ENCODE measurements around the gene TNRC6B.
"Not testable (repeated sequence)": the region's sequence is repeated elsewhere in the genome, so short reads cannot be mapped to it uniquely, and the experiment has no call there.

The TNRC6B gene

GRCh38 chr22:40211476-40212054 lies 33.8 kb downstream of the TNRC6B start:
- DNase-seq (ENCODE audit: low read depth in 2 of 2) = no peak

GRCh38 chr22:40212121-40212520 lies 34.4 kb downstream of the TNRC6B start:
- no peak for DNase-seq (ENCODE audit: low read depth in 2 of 2)

DNA sequence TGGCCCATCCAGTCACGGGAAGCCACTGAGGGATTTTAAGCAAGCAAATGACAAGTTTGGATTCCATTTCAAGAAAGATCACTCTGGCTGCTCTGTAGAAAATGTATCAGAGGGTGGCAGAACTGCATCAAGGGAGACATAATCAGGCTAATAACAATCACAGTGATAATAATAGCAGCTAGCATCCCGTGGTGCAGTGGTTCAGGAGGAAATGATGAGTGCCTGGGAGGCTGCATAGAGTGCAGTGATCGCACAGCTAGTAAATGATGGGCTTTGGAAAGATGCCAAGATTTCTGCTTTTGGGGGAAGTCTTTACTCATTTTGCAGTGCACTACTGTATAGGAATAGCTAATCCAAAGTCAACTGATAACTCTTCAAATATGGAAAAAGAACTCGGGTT lies 35.8 kb downstream of the TNRC6B start:
- no peak for DNase-seq (ENCODE audit: low read depth in 2 of 2)

DNA sequence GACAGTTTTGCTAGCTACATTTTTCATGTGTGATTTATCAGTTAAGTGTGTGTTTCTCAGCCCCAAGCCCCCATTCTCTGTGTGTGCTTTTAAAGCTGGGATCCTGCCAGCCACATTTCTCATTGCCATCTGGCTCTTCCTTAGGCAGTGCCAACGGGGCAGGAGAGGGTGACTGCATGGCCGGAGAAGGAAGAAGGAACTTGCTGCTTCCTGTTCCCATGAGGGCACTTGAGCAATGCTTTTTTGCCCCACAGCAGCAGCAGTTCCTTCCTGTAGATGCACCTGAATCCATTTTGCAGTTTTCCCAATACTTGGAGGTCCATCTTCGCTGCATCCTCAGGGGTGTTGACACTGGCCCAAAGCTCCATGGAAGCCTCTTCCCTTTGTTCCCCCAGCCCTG lies 37.5 kb downstream of the TNRC6B start:
- no peak for DNase-seq (ENCODE audit: low read depth in 2 of 2)

DNA sequence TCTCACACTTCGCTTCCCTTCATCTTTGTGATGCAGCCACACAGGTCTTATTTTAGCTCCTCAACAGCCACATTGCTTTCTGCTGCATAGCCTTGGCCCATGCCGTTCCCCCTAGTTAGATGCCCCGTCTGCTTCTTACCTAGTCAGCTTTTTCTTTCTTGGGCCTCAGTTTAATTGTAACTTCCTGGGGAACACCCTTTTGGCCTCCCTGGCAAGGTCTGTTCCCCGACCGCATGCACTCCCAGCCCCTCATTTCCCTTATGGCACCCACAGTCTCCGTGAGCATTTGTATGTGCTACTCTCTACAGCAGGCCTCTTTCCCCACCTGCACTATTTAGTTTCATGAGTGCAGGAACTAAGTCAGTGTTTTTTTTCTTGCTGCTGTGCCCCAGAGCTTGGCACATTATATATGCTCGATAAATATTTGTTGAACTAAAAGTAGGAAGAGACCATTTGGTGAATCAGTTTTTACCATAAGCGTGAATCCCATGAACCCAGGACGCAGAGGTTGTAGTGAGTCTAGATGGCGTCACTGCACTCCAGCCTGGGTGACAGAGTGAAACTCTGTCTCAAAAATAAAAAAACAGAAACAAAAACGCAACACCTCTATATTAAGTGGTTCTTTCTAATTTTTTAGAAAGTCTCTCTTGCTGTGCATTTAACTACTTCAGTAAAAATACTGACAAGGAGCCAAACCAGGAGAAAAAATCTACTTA lies 38.5 kb downstream of the TNRC6B start:
- no peak for DNase-seq (ENCODE audit: low read depth in 2 of 2)

- DNase-seq (ENCODE audit: low read depth in 2 of 2) = no peak
Measured at GRCh38 chr22:40218152-40218551, 40.4 kb downstream of the TNRC6B start.

- DNase-seq (ENCODE audit: low read depth in 2 of 2) = no peak
Measured at GRCh38 chr22:40218723-40219294, 41.1 kb downstream of the TNRC6B start.

DNA sequence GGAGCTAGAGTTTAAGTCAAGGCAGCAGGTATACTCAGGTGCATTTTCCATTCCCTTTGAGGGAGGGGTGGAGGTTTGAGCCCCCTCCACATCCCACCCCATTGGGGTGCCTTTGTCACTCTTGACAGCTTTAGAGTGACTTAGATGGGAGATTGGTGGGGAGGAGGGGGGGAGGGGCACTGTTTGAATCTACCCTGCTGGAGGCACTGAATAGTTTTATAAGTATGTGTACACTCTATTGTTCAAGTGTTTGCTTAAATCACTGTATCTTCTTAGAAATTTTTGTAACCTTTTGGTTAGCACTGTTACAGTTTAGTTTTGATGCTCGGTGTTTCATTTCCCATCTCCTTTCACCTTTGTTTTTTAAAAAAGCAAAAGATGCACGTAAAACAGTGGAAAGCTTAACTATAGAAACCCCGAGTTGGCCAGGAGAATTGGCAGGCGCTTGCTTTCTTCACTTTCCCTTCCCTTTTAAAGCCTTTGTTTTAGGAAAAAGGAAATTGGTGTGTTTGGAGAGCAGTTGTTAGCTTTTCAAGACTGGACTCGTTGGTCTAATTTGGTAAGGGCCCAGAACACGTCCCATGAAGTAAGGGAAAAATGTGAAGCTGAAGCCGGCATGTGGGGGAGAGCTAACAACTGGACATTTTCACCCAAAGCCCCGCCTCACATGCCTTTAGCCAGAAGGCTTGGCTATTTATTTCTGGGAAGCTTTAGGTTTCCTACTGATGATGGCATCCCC lies 42.8 kb downstream of the TNRC6B start:
- no peak for DNase-seq (ENCODE audit: low read depth in 2 of 2)

- DNase-seq (ENCODE audit: low read depth in 2 of 2) = no peak
Measured at GRCh38 chr22:40221055-40221414, 43.3 kb downstream of the TNRC6B start.

- DNase-seq (ENCODE audit: low read depth in 2 of 2) = not testable (repeated sequence)
Measured at GRCh38 chr22:40222979-40223378, 45.3 kb downstream of the TNRC6B start.

DNA sequence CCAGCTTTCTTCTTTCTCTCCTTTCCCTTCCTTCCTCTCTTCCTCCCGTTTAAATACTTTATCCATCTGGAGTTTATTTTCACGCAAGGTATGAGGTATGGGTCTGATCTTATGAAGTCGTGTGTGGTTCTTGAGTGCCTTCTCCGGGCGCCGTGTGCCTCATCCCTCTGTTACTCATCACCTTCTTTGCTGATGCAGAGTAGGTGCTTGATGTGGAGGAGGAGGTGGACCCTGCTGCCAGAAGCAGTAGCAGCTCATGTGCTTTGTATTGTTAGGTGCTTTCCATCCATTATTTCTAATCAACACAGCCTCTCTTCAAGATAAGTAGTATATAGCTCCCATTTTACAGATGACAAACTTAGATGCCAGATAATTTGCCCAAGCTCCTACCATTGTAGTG lies 47.0 kb downstream of the TNRC6B start:
- no peak for DNase-seq (ENCODE audit: low read depth in 2 of 2)

DNA sequence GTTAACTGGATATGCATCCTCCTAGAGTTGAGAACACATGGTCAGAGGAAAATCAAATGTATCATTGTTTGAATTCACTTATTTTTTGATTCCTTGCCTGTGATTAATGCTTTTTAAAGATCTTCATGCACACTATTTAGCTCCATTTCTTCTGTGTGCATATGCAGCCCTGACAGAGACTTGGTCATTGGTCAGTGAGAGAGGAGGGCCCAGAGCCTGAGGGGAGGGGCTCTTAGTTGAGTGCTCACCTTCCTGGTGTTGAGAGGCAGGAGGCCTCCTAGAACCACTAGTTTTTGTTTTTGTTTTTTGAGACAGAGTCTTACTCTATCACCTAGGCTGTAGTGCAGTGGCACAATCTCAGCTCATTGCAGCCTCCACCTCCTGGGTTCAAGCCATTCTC lies 48.9 kb downstream of the TNRC6B start:
- DNase-seq (ENCODE audit: low read depth in 2 of 2) = no peak

GRCh38 chr22:40231618-40232313 lies 54.0 kb downstream of the TNRC6B start:
- no peak for DNase-seq (ENCODE audit: low read depth in 2 of 2)

DNA sequence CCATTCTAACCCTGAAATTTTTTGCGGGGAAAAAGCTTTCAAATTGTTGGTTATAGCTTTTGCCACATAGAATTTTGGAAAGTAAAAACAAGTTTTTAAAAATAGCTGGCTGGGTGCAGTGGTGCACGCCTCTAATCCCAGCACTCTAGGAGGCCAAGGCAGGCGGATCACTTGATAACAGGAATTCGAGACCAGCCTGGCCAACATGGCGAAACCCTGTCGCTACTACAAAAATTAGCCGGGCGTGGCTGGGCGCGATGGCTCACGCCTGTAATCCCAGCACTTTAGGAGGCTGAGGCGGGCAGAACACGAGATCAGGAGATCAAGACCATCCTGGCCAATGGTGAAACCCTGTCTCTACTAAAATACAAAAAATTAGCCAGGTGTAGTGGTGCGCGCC lies 54.9 kb downstream of the TNRC6B start:
- no peak for DNase-seq (ENCODE audit: low read depth in 2 of 2)

GRCh38 chr22:40233886-40234285 lies 56.2 kb downstream of the TNRC6B start:
- DNase-seq (ENCODE audit: low read depth in 2 of 2) = no peak

DNA sequence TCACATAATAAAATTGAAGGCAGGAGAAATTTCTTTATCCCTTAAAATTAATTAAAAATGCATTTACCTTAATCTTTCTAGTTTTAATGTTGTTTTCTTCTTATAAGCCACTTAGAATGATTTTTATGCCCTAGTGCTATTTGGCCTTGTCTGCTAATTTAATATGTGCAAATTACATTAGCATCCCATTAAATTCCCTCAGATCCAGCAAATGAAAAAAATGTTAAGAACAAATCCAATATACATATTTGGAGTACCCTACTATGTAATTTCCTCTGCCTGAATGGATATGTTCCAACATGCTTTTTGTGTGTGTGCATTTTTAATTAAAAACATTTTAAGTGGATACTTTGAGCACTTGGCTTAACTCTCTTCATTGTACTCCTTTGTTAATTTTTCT lies 56.9 kb downstream of the TNRC6B start:
- no peak for DNase-seq (ENCODE audit: low read depth in 2 of 2)

GRCh38 chr22:40235308-40235707 lies 57.6 kb downstream of the TNRC6B start:
- no peak for DNase-seq (ENCODE audit: low read depth in 2 of 2)

GRCh38 chr22:40236131-40236665 lies 58.5 kb downstream of the TNRC6B start:
- DNase-seq (ENCODE audit: low read depth in 2 of 2) = no peak

- DNase-seq (ENCODE audit: low read depth in 2 of 2) = no peak
Measured at GRCh38 chr22:40237241-40237640, 59.5 kb downstream of the TNRC6B start.

DNA sequence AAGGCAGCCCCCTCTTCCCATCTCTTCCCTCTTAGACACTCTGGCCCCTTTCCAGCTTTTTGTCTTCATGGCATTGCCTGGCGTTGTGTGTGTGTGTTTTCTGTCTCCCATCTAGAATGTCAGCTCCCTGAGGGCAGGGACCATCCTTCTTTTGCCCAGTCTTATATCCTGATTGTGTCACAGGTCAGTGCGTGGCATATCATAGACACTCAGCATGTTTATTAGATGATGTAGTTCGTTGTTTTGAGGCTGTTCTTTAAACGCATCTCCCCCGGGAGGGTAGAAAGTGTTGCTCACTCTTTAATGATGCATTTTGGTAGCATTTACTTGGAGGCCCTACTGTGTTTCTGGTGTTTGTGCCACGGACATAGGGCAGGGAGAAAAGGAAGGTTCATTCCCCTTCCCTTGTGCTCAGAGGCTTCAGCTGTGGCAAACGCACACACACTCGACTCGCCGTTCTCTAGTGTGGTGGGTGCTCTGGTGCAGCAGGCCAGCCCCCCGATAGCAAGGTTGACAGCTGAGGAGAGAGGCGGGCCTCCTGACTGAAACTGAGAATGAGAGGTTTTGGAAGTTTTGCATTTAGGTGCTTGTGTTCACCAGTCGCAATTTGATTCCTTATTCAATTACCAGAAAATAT lies 60.2 kb downstream of the TNRC6B start:
- DNase-seq (ENCODE audit: low read depth in 2 of 2) = no peak

Data from stimulated activated CD8-positive, alpha-beta memory T cell treated with anti-CD3 and anti-CD28 coated beads, Interleukin-2, amount 100 ng/mL, for 1 hour (primary cell).